Measurements from ENCODE around the gene NKX6-2.

DNA sequence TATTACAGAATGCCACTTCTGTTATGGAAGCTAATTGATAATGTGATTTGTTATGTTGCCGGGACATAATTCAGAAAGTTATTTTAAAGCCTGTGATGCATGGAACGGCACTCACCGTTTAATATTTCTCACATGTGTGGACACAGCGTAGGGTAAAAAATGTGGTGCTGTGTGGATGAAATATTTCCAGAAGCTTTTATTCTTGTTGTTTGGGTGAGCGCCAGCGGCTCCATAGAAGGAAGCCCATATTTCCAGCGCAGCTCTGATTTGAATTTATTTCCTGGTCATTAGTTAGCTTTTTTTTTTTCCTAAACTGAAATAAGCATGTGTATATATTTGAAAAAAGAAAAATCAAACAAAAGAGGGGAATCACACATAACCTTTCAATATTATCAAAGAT lies 20.2 kb upstream of the NKX6-2 start:
- TF ChIP-seq, protein P1, sequence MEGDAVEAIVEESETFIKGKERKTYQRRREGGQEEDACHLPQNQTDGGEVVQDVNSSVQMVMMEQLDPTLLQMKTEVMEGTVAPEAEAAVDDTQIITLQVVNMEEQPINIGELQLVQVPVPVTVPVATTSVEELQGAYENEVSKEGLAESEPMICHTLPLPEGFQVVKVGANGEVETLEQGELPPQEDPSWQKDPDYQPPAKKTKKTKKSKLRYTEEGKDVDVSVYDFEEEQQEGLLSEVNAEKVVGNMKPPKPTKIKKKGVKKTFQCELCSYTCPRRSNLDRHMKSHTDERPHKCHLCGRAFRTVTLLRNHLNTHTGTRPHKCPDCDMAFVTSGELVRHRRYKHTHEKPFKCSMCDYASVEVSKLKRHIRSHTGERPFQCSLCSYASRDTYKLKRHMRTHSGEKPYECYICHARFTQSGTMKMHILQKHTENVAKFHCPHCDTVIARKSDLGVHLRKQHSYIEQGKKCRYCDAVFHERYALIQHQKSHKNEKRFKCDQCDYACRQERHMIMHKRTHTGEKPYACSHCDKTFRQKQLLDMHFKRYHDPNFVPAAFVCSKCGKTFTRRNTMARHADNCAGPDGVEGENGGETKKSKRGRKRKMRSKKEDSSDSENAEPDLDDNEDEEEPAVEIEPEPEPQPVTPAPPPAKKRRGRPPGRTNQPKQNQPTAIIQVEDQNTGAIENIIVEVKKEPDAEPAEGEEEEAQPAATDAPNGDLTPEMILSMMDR (IDR thresholded peaks at IDR 0.05; ENCODE audit: low read depth, low read length, poor library complexity, severe bottlenecking), result no peak
- TF ChIP-seq EZH2phosphoT487 (IDR thresholded peaks at IDR 0.05; ENCODE audit: borderline replicate concordance, low read length), result no peak

Data from DOHH2 (cell line).